HG03442 (cell line): ENCODE results near the gene LSS.
"Not testable (repeated sequence)": the region's sequence is repeated elsewhere in the genome, so short reads cannot be mapped to it uniquely, and the experiment has no call there.

ENCODE experiments used
- ATAC-seq: cut with Tn5 transposase; IDR thresholded peaks from one replicate; pipeline ENCODE4 v1.9.1; 2021; ENCODE audit warnings: mild to moderate bottlenecking, moderate library complexity; ENCODE audit not compliant: unreplicated experiment

LSS gene

GRCh38 chr21:46206163-46207005 lies 22.2 kb downstream of the LSS start:
- ATAC-seq, result no peak

GRCh38 chr21:46205766-46206162 lies 22.8 kb downstream of the LSS start:
- ATAC-seq, result no peak

GRCh38 chr21:46205166-46205565 lies 23.4 kb downstream of the LSS start:
- ATAC-seq, result no peak

- ATAC-seq, result no peak
Observed at GRCh38 chr21:46203203-46203600, 25.4 kb downstream of the LSS start.

GRCh38 chr21:46202592-46203202 lies 25.9 kb downstream of the LSS start:
- no peak for ATAC-seq

GRCh38 chr21:46200877-46201803 lies 27.4 kb downstream of the LSS start:
- not testable (repeated sequence) for ATAC-seq

- no peak for ATAC-seq
Observed at GRCh38 chr21:46199436-46200373, 28.9 kb downstream of the LSS start.

- ATAC-seq, result no peak
Observed at GRCh38 chr21:46196733-46197132, 31.8 kb downstream of the LSS start.

- ATAC-seq, result no peak
Observed at GRCh38 chr21:46195595-46196195, 32.9 kb downstream of the LSS start.

GRCh38 chr21:46194374-46195334 lies 33.9 kb downstream of the LSS start:
- no peak for ATAC-seq

GRCh38 chr21:46193829-46194373 lies 34.7 kb downstream of the LSS start:
- ATAC-seq, result no peak

- no peak for ATAC-seq
Observed at GRCh38 chr21:46191686-46192575, 36.6 kb downstream of the LSS start.

GRCh38 chr21:46191257-46191685 lies 37.3 kb downstream of the LSS start:
- no peak for ATAC-seq

GRCh38 chr21:46190491-46191131 lies 38.0 kb downstream of the LSS start:
- no peak for ATAC-seq

GRCh38 chr21:46189959-46190490 lies 38.5 kb downstream of the LSS start:
- ATAC-seq, result no peak

- no peak for ATAC-seq
Observed at GRCh38 chr21:46189213-46189958, 39.2 kb downstream of the LSS start.
